Measurements from ENCODE around the gene ZNF496.

- TF ChIP-seq, protein P1, sequence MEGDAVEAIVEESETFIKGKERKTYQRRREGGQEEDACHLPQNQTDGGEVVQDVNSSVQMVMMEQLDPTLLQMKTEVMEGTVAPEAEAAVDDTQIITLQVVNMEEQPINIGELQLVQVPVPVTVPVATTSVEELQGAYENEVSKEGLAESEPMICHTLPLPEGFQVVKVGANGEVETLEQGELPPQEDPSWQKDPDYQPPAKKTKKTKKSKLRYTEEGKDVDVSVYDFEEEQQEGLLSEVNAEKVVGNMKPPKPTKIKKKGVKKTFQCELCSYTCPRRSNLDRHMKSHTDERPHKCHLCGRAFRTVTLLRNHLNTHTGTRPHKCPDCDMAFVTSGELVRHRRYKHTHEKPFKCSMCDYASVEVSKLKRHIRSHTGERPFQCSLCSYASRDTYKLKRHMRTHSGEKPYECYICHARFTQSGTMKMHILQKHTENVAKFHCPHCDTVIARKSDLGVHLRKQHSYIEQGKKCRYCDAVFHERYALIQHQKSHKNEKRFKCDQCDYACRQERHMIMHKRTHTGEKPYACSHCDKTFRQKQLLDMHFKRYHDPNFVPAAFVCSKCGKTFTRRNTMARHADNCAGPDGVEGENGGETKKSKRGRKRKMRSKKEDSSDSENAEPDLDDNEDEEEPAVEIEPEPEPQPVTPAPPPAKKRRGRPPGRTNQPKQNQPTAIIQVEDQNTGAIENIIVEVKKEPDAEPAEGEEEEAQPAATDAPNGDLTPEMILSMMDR (conservative IDR thresholded peaks at IDR 0.05 in 1 of 2, IDR thresholded peaks at IDR 0.05 in 1 of 2; ENCODE audit: low read depth in 1 of 2, low read length in 2 of 2) = no peak
- no peak for TF ChIP-seq EZH2 (IDR thresholded peaks at IDR 0.05; ENCODE audit: low read length, missing control alignments)
These were observed 5.1 kb downstream of the ZNF496 start for GRCh38 chr1:247326411-247327130.

Measured in fibroblast of lung (primary cell).